ENCODE data around the gene PPP4R4. TPM values are rescaled to one million over a fixed set of nuclear protein-coding genes. Genes with fewer than 3 reads are reported as not detected.

Gene PPP4R4
- total and polyA plus RNA-seq, 10 donors = 0.05 to 0.94 (median 0.13) TPM; not detected in 3

GRCh38 chr14:94170136-94170535 lies 4.0 kb upstream of the PPP4R4 start:
- WGBS, 5 donors = 41 to 54% (median 50%) methylated on average over 6 of the region's 6 CpGs
- Histone ChIP-seq H3K27ac (no peak overlapping the region), H3K4me3 (no peak overlapping the region), H3K4me1 (peaks cover 6 to 18% (median 15%) of the 10 kb centered on the region in 6 donors), H3K27me3 (replicated peaks in 1 of 7) (peaks cover 0 to 53% (median 8%) of the 10 kb centered on the region in 7 donors), H3K36me3 (no peaks in the 10 kb centered on the region), H3K9me3 (no peaks in the 10 kb centered on the region)
- intact Hi-C loops (cut with DNase I; ENCODE audit: low total_unique reads) = no loop called here
- no peak for DNase-seq
- TF ChIP-seq POLR2AphosphoS5 (IDR thresholded peaks at IDR 0.05) (no peak), CTCF (IDR thresholded peaks at IDR 0.05 in 8 of 11, conservative IDR thresholded peaks at IDR 0.05 in 3 of 11) (no peak), POLR2A (IDR thresholded peaks at IDR 0.05) (no peak)

- peaks cover 0 to 53% (median 19%) of the 10 kb centered on the region in 7 donors for H3K27me3 ChIP-seq (replicated peaks in 1 of 7)
- 68 to 74% (median 70%) methylated on average over 3 of the region's 3 CpGs for WGBS, 5 donors
- no peak overlapping the region for H3K4me3 ChIP-seq
- TF ChIP-seq CTCF (IDR thresholded peaks at IDR 0.05 in 8 of 11, conservative IDR thresholded peaks at IDR 0.05 in 3 of 11) (no peak), POLR2AphosphoS5 (IDR thresholded peaks at IDR 0.05) (no peak), POLR2A (IDR thresholded peaks at IDR 0.05) (no peak)
- H3K27ac ChIP-seq = no peak overlapping the region
- H3K4me1 ChIP-seq = peaks cover 6 to 27% (median 21%) of the 10 kb centered on the region in 6 donors
- no peak for DNase-seq
- intact Hi-C loops (cut with DNase I; ENCODE audit: low total_unique reads) = no loop called here
- no peaks in the 10 kb centered on the region for H3K9me3 ChIP-seq
- no peaks in the 10 kb centered on the region for H3K36me3 ChIP-seq
Observed at GRCh38 chr14:94171208-94171607, 2.9 kb upstream of the PPP4R4 start.

- intact Hi-C loops (cut with DNase I; ENCODE audit: low total_unique reads) = no loop called here
- no peaks in the 10 kb centered on the region for H3K9me3 ChIP-seq
- 81 to 89% (median 87%) methylated on average over 5 of the region's 5 CpGs for WGBS, 5 donors
- no peak overlapping the region for H3K27ac ChIP-seq
- no peaks in the 10 kb centered on the region for H3K36me3 ChIP-seq
- H3K4me1 ChIP-seq = peaks cover 6 to 27% (median 21%) of the 10 kb centered on the region in 6 donors
- TF ChIP-seq CTCF (IDR thresholded peaks at IDR 0.05 in 8 of 11, conservative IDR thresholded peaks at IDR 0.05 in 3 of 11) = no peak
- no peak for TF ChIP-seq POLR2AphosphoS5 (IDR thresholded peaks at IDR 0.05)
- no peak for TF ChIP-seq POLR2A (IDR thresholded peaks at IDR 0.05)
- no peak for DNase-seq
- H3K27me3 ChIP-seq (replicated peaks in 1 of 7) = peaks cover 0 to 66% (median 32%) of the 10 kb centered on the region in 7 donors
- no peak overlapping the region for H3K4me3 ChIP-seq
Observed at GRCh38 chr14:94172545-94172944, 1.6 kb upstream of the PPP4R4 start.

- intact Hi-C loops (cut with DNase I; ENCODE audit: low total_unique reads) = no loop called here
- H3K36me3 ChIP-seq = no peaks in the 10 kb centered on the region
- H3K4me3 ChIP-seq = peak overlapping the region; percentile 29 to 86 (median 60)
- WGBS, 5 donors = 1 to 3% (median 2%) methylated on average over 17 to 20 of the region's 20 CpGs
- H3K27ac ChIP-seq = peak overlapping the region in 4 of 8 donors; percentile 41 to 65 (median 52)
- no peaks in the 10 kb centered on the region for H3K9me3 ChIP-seq
- peaks cover 6 to 27% (median 21%) of the 10 kb centered on the region in 6 donors for H3K4me1 ChIP-seq
- TF ChIP-seq POLR2A (IDR thresholded peaks at IDR 0.05) (no peak), CTCF (IDR thresholded peaks at IDR 0.05 in 8 of 11, conservative IDR thresholded peaks at IDR 0.05 in 3 of 11) (no peak), POLR2AphosphoS5 (IDR thresholded peaks at IDR 0.05) (no peak)
- peaks cover 0 to 75% (median 37%) of the 10 kb centered on the region in 7 donors for H3K27me3 ChIP-seq (replicated peaks in 1 of 7)
- peak; percentile 81 for DNase-seq
Observed at GRCh38 chr14:94173471-94173884, 644 bp upstream of the PPP4R4 start.

Data from spleen (tissue), 11 donors.